DND-41 (cell line): ENCODE data around the gene TYK2.
A peak's percentile ranks its signal among the peaks of the same experiment; 100 is the strongest.

Source experiments
- ATAC-seq: fragments of 200-7000 bp; cut with Tn5 transposase; 3 replicates; pipeline ENCODE4 v1.9.1; 2021; ENCODE audit warnings: low read depth; ENCODE audit not compliant: insufficient read depth
- DNase-seq: peaks from one replicate; pipeline ENCODE4 v3.0.0-alpha.2; 2020
- H2AFZ ChIP-seq: 2 replicates; pipeline ENCODE4 v1.6.0; 2012; ENCODE audit warnings: low read depth, low read length
- H3K27ac ChIP-seq: 2 replicates; pipeline ENCODE4 v1.5.1; 2012; ENCODE audit warnings: low read length, inconsistent platforms
- H3K27me3 ChIP-seq: fragments of 200-600 bp; sonication (generic); 2 replicates; pipeline ENCODE4 v1.6.0; 2012; ENCODE audit warnings: low read length, mild to moderate bottlenecking, inconsistent platforms; ENCODE audit not compliant: insufficient read depth, poor library complexity
- H3K36me3 ChIP-seq: 2 replicates; pipeline ENCODE4 v1.5.1; 2012; ENCODE audit warnings: low read length, inconsistent platforms; ENCODE audit not compliant: insufficient read depth
- H3K4me1 ChIP-seq: 2 replicates; pipeline ENCODE4 v1.5.1; 2012; ENCODE audit warnings: mild to moderate bottlenecking, low read length; ENCODE audit not compliant: insufficient read depth
- H3K4me2 ChIP-seq: 2 replicates; pipeline ENCODE4 v1.6.0; 2012; ENCODE audit warnings: mild to moderate bottlenecking, moderate library complexity, low read length, inconsistent platforms; ENCODE audit not compliant: insufficient read depth
- H3K4me3 ChIP-seq, 2 experiments: fragments of 200-600 bp in 1 of 2; shearing (Covaris generic) in 1 of 2; 2 replicates each; pipeline ENCODE4 v1.5.1; 2012 to 2016; ENCODE audit warnings: inconsistent platforms in 2 of 2, low read length in 2 of 2, mild to moderate bottlenecking in 2 of 2, low read depth in 1 of 2, moderate library complexity in 1 of 2
- H3K79me2 ChIP-seq: 2 replicates; pipeline ENCODE4 v1.6.0; 2012; ENCODE audit warnings: low read length, inconsistent platforms; ENCODE audit not compliant: insufficient read depth
- H3K9ac ChIP-seq: 2 replicates; pipeline ENCODE4 v1.6.0; 2012; ENCODE audit warnings: low read depth, mild to moderate bottlenecking, inconsistent platforms, low read length, moderate library complexity
- H3K9me3 ChIP-seq: 2 replicates; pipeline ENCODE4 v1.5.1; 2012; ENCODE audit warnings: low read length, moderate library complexity, mild to moderate bottlenecking, inconsistent platforms; ENCODE audit not compliant: insufficient read depth, severe bottlenecking
- H4K20me1 ChIP-seq: 2 replicates; pipeline ENCODE4 v1.6.0; 2012; ENCODE audit warnings: low read length; ENCODE audit not compliant: insufficient read depth
- EZH2 ChIP-seq: IDR thresholded peaks from 3 replicates; pipeline ENCODE4 v1.6.1; 2012; ENCODE audit warnings: borderline replicate concordance, low read depth, mild to moderate bottlenecking, moderate library complexity, low read length, inconsistent platforms; ENCODE audit not compliant: severe bottlenecking
- TF ChIP-seq, protein P1 (sequence below): IDR thresholded peaks from 2 replicates; pipeline ENCODE4 v1.5.1; 2012; ENCODE audit warnings: borderline replicate concordance, low read length, moderate library complexity, mild to moderate bottlenecking; ENCODE audit not compliant: poor library complexity, severe bottlenecking; ENCODE audit errors: extremely low read depth

TYK2 gene

GRCh38 chr19:10392120-10392519 is 11.7 kb upstream of the TYK2 start:
- H4K20me1 ChIP-seq: peaks cover 5% of the 10 kb centered on the region
- peaks cover 5% of the 10 kb centered on the region for H3K79me2 ChIP-seq
- H3K4me3 ChIP-seq: no peak overlapping the region
- no peaks in the 10 kb centered on the region for H3K4me1 ChIP-seq
- no peak overlapping the region for H3K4me2 ChIP-seq
- H3K27ac ChIP-seq: no peak overlapping the region
- H2AFZ ChIP-seq: no peak overlapping the region
- no peaks in the 10 kb centered on the region for H3K9me3 ChIP-seq
- no peaks in the 10 kb centered on the region for H3K27me3 ChIP-seq
- TF ChIP-seq, protein P1, sequence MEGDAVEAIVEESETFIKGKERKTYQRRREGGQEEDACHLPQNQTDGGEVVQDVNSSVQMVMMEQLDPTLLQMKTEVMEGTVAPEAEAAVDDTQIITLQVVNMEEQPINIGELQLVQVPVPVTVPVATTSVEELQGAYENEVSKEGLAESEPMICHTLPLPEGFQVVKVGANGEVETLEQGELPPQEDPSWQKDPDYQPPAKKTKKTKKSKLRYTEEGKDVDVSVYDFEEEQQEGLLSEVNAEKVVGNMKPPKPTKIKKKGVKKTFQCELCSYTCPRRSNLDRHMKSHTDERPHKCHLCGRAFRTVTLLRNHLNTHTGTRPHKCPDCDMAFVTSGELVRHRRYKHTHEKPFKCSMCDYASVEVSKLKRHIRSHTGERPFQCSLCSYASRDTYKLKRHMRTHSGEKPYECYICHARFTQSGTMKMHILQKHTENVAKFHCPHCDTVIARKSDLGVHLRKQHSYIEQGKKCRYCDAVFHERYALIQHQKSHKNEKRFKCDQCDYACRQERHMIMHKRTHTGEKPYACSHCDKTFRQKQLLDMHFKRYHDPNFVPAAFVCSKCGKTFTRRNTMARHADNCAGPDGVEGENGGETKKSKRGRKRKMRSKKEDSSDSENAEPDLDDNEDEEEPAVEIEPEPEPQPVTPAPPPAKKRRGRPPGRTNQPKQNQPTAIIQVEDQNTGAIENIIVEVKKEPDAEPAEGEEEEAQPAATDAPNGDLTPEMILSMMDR: no peak
- H3K36me3 ChIP-seq: peaks cover 55% of the 10 kb centered on the region
- DNase-seq (no peak), ATAC-seq (no peak)
- H3K9ac ChIP-seq: no peak overlapping the region

DNA sequence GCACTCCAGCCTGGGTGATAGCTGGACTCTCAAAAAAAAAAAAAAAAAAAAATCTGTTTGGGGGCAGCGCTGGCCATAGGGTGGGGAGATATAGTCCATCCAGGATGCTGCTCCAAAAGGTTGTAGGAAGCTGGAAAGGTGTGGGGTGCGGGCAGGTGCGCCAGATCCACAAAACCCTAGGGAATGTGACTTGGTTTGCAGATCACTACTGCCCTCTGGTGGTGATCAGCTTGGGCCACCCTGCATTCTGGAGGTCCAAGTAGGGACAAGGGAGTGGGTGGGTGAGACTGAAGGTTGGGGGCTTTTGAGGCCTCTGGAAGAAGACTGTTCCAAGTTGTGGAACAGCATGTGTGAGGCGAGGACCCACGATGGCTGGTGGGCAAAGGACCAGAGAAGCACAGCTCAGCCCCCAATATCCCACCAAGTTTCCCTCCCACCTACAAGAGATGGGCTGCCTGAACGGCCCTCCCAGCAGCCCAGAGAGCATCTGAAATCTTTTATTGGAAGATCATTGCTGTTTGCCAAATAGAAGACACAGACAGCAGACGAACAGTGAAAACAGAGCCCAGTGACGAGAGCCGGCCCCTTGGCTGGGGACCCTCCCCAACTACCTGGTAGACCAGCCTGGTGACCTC is 10.4 kb upstream of the TYK2 start:
- Histone ChIP-seq H3K27ac (no peak overlapping the region), H3K36me3 (peaks cover 50% of the 10 kb centered on the region), H3K9ac (no peak overlapping the region), H3K4me1 (no peaks in the 10 kb centered on the region), H3K4me2 (no peak overlapping the region), H2AFZ (no peak overlapping the region), H4K20me1 (no peaks in the 10 kb centered on the region; the same call in 1 of the 2 replicates), H3K79me2 (no peaks in the 10 kb centered on the region), H3K4me3 (no peak overlapping the region), H3K9me3 (no peaks in the 10 kb centered on the region), H3K27me3 (no peaks in the 10 kb centered on the region)
- TF ChIP-seq, protein P1: peak; percentile 94
- no peak for TF ChIP-seq EZH2
- peak; percentile 73 for DNase-seq
- peak; percentile 73 for ATAC-seq

DNA sequence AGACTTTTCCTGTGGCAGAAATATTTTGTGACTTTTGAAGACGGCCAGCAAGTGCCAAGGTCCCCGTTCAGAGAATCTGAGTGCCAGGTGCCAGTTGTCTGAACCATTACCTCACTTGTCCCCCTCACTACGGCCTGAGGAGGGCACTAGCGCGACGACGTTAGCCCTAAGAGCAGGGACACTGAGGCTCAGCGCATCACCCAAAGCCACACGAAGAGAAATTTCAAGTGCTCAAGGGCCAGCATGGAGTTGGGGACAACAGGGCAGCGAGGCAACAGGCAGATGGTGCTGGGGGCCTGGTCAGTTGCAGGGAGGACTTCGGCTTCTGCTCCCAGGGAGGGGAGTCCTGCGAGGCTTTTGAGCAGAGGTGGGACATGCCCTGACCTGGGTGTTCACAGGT is 9.5 kb upstream of the TYK2 start:
- Histone ChIP-seq H2AFZ (no peak overlapping the region), H3K4me1 (no peaks in the 10 kb centered on the region), H4K20me1 (no peaks in the 10 kb centered on the region; the same call in 1 of the 2 replicates), H3K9ac (no peak overlapping the region), H3K9me3 (no peaks in the 10 kb centered on the region), H3K4me3 (no peak overlapping the region), H3K36me3 (peaks cover 42% of the 10 kb centered on the region), H3K79me2 (no peaks in the 10 kb centered on the region), H3K27me3 (no peaks in the 10 kb centered on the region), H3K27ac (no peak overlapping the region), H3K4me2 (no peak overlapping the region)
- peak; percentile 47; the same call in 1 of the 3 replicates for ATAC-seq
- DNase-seq: peak; percentile 39
- TF ChIP-seq, protein P1: peak; percentile 50
- TF ChIP-seq EZH2: no peak
